GM12878 (cell line): Measurements from ENCODE around the gene HUNK.

Experiments used
- ASH2L ChIP-seq: fragments of 300-600, 200-600 bp; sonication (generic); IDR thresholded peaks from 2 replicates; pipeline ENCODE4 v1.6.1; 2017; ENCODE audit warnings: low read depth, mild to moderate bottlenecking, borderline replicate concordance
- BHLHE40 ChIP-seq, 2 experiments: fragments of 450-650 bp in 1 of 2; IDR thresholded peaks; 2 replicates each; pipeline ENCODE4 v1.6.1; 2011 to 2017; ENCODE audit warnings: low read depth in 2 of 2, borderline replicate concordance in 1 of 2, improper control_type of control experiment in 1 of 2, low read length in 1 of 2, mild to moderate bottlenecking in 1 of 2
- CBX3 ChIP-seq: fragments of 200-600 bp; sonication (generic); IDR thresholded peaks from 2 replicates; pipeline ENCODE4 v1.6.1; 2016; ENCODE audit warnings: low read depth, borderline replicate concordance
- CREM ChIP-seq: IDR thresholded peaks from 2 replicates; pipeline ENCODE4 v1.6.1; 2014; ENCODE audit warnings: antibody characterized with exemption, low read depth
- CTCF ChIP-seq, 3 experiments: IDR thresholded peaks in 2 of 3; conservative IDR thresholded peaks in 1 of 3; 2 replicates each; pipeline ENCODE4 v1.5.1; 2011; ENCODE audit warnings: low read depth in 3 of 3, low read length in 3 of 3, mild to moderate bottlenecking in 3 of 3, control low read depth in 2 of 3, moderate library complexity in 2 of 3, inconsistent platforms in 1 of 3, mixed read lengths in 1 of 3; ENCODE audit not compliant: control insufficient read depth in 2 of 3, insufficient read depth in 1 of 3; ENCODE audit errors: extremely low read depth in 1 of 3
- EP300 ChIP-seq, 2 experiments: fragments of 150-350 bp in 1 of 2; IDR thresholded peaks; 2 replicates each; pipeline ENCODE4 v1.6.1; 2011 to 2012; ENCODE audit warnings: low read depth in 2 of 2, low read length in 2 of 2, borderline replicate concordance in 1 of 2, improper control_type of control experiment in 1 of 2, inconsistent platforms in 1 of 2; ENCODE audit not compliant: control insufficient read depth in 1 of 2
- EZH2 ChIP-seq: IDR thresholded peaks from 2 replicates; pipeline ENCODE4 v1.6.1; 2012; ENCODE audit warnings: low read depth, mild to moderate bottlenecking, control low read depth, inconsistent platforms, low read length, borderline replicate concordance; ENCODE audit not compliant: control insufficient read depth
- FOS ChIP-seq: IDR thresholded peaks from 3 replicates; pipeline ENCODE4 v1.6.1; 2011; ENCODE audit warnings: borderline replicate concordance; ENCODE audit not compliant: insufficient read length; ENCODE audit errors: extremely low read depth
- JUND ChIP-seq: IDR thresholded peaks from 2 replicates; pipeline ENCODE4 v1.6.1; 2012; ENCODE audit warnings: low read depth, mild to moderate bottlenecking, low read length, improper control_type of control experiment, moderate library complexity
- NBN ChIP-seq: fragments of 450-650 bp; IDR thresholded peaks from 2 replicates; pipeline ENCODE4 v1.6.1; 2016
- NR2C1 ChIP-seq: fragments of 450-650 bp; IDR thresholded peaks from 2 replicates; pipeline ENCODE4 v1.6.1; 2017; ENCODE audit warnings: antibody characterized with exemption, mild to moderate bottlenecking, moderate library complexity
- POLR2AphosphoS5 ChIP-seq: IDR thresholded peaks from 2 replicates; pipeline ENCODE4 v1.6.1; 2011; ENCODE audit warnings: mild to moderate bottlenecking, low read length, inconsistent platforms
- YY1 ChIP-seq: IDR thresholded peaks from 2 replicates; pipeline ENCODE4 v1.6.1; 2011; ENCODE audit warnings: low read depth, mild to moderate bottlenecking, low read length
- ZNF384 ChIP-seq: IDR thresholded peaks from 2 replicates; pipeline ENCODE4 v1.6.1; 2012; ENCODE audit warnings: low read depth, mild to moderate bottlenecking, low read length, improper control_type of control experiment, borderline replicate concordance

GRCh38 chr21:31946231-31946630, 73.4 kb downstream of the HUNK start:
- no peak for TF ChIP-seq JUND
- TF ChIP-seq CBX3 = no peak
- no peak for TF ChIP-seq EZH2
- no peak for TF ChIP-seq EP300 (IDR thresholded peaks at IDR 0.05; ENCODE audit: borderline replicate concordance in 1 of 2, control insufficient read depth in 1 of 2, low read depth in 2 of 2, low read length in 2 of 2)
- no peak for TF ChIP-seq YY1
- no peak for TF ChIP-seq BHLHE40 (IDR thresholded peaks at IDR 0.05; ENCODE audit: borderline replicate concordance in 1 of 2, low read depth in 2 of 2, low read length in 1 of 2)
- TF ChIP-seq ASH2L = no peak
- no peak for TF ChIP-seq ZNF384
- no peak for TF ChIP-seq POLR2AphosphoS5
- TF ChIP-seq CTCF (IDR thresholded peaks at IDR 0.05 in 2 of 3, conservative IDR thresholded peaks at IDR 0.05 in 1 of 3; ENCODE audit: control insufficient read depth in 2 of 3, extremely low read depth in 1 of 3, insufficient read depth in 1 of 3, low read depth in 3 of 3, low read length in 3 of 3) = no peak
- no peak for TF ChIP-seq FOS
- TF ChIP-seq NBN = no peak
- no peak for TF ChIP-seq NR2C1
- TF ChIP-seq CREM = no peak
